ENCODE data around the gene ARPC5L.

DNA sequence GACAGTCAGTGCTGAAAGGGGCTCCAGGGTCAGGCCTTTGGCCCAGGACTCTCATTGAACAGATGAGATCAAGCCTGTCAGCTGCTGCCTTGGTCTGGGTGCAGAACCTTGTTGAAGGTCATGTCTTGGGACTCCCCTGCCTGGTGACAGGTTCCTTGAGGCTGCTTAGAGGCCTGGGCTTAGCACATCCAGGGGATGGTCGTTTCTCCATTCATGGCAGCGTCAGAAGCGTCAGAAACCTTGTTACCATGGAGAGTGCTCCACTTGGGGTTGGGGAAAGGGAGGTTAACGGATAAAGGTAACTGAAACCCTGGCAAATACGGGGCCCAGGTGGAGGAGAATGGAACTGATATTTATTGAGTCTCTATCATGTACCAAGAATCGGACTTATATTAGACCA lies 8.8 kb downstream of the ARPC5L start:
- TF ChIP-seq, protein P1, sequence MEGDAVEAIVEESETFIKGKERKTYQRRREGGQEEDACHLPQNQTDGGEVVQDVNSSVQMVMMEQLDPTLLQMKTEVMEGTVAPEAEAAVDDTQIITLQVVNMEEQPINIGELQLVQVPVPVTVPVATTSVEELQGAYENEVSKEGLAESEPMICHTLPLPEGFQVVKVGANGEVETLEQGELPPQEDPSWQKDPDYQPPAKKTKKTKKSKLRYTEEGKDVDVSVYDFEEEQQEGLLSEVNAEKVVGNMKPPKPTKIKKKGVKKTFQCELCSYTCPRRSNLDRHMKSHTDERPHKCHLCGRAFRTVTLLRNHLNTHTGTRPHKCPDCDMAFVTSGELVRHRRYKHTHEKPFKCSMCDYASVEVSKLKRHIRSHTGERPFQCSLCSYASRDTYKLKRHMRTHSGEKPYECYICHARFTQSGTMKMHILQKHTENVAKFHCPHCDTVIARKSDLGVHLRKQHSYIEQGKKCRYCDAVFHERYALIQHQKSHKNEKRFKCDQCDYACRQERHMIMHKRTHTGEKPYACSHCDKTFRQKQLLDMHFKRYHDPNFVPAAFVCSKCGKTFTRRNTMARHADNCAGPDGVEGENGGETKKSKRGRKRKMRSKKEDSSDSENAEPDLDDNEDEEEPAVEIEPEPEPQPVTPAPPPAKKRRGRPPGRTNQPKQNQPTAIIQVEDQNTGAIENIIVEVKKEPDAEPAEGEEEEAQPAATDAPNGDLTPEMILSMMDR (IDR thresholded peaks at IDR 0.05), result no peak
- TF ChIP-seq, protein P2, sequence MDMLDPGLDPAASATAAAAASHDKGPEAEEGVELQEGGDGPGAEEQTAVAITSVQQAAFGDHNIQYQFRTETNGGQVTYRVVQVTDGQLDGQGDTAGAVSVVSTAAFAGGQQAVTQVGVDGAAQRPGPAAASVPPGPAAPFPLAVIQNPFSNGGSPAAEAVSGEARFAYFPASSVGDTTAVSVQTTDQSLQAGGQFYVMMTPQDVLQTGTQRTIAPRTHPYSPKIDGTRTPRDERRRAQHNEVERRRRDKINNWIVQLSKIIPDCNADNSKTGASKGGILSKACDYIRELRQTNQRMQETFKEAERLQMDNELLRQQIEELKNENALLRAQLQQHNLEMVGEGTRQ (CRISPR knock-in tag; IDR thresholded peaks at IDR 0.05), result no peak
- TF ChIP-seq ETV6 (CRISPR knock-in tag; IDR thresholded peaks at IDR 0.05), result no peak
